DND-41 (cell line): ENCODE measurements around the gene SLC48A1.
"Not testable (repeated sequence)": the region's sequence is repeated elsewhere in the genome, so short reads cannot be mapped to it uniquely, and the experiment has no call there.

ENCODE experiments used
- CTCF ChIP-seq: IDR thresholded peaks from 2 replicates; pipeline ENCODE4 v1.5.1; 2012; ENCODE audit warnings: borderline replicate concordance, low read length, moderate library complexity, mild to moderate bottlenecking; ENCODE audit not compliant: poor library complexity, severe bottlenecking; ENCODE audit errors: extremely low read depth
- EZH2 ChIP-seq: IDR thresholded peaks from 3 replicates; pipeline ENCODE4 v1.6.1; 2012; ENCODE audit warnings: borderline replicate concordance, low read depth, mild to moderate bottlenecking, moderate library complexity, low read length, inconsistent platforms; ENCODE audit not compliant: severe bottlenecking

GRCh38 chr12:47815447-47815846 lies 42.4 kb downstream of the SLC48A1 start:
- not testable (repeated sequence) for TF ChIP-seq CTCF, EZH2
